ENCODE results near the gene PRKAG2. TPM values are rescaled to one million over a fixed set of nuclear protein-coding genes. Genes with fewer than 3 reads are reported as not detected.
A peak's percentile ranks its signal among the peaks of the same experiment; 100 is the strongest.
"Not testable (repeated sequence)": the region's sequence is repeated elsewhere in the genome, so short reads cannot be mapped to it uniquely, and the experiment has no call there.

PRKAG2 gene
- polyA plus RNA-seq, 3 donors, result 29.2 to 59.8 (median 30.9) TPM

GRCh38 chr7:151783958-151784575, 92.8 kb downstream of the PRKAG2 start:
- Mint-ChIP-seq H3K4me1 (peaks cover 19% of the 10 kb centered on the region), H3K4me3 (no peak overlapping the region), H3K36me3 (peaks cover 49 to 56% of the 10 kb centered on the region in 2 donors), H3K27ac (peak overlapping the region in 4 of 7 donors; percentile 21 to 65 (median 32)), H3K9me3 (peaks cover 0 to 2% (median 0%) of the 10 kb centered on the region in 7 donors), H3K27me3 (ENCODE audit: low read depth in 3 of 3) (peaks cover 0 to 2% (median 1%) of the 10 kb centered on the region in 3 donors)
- no peak overlapping the region for H3K9ac ChIP-seq (ENCODE audit: insufficient read depth, low read length, poor library complexity, severe bottlenecking)
- DNase-seq, result no peak
- H3K4me1 ChIP-seq (ENCODE audit: control insufficient read depth in 1 of 2, insufficient read depth in 2 of 2, low read length in 2 of 2), result peaks cover 9 to 14% of the 10 kb centered on the region in 2 donors
- no peaks in the 10 kb centered on the region for H3K9me3 ChIP-seq (replicated peaks in 1 of 2; ENCODE audit: control insufficient read depth in 1 of 2, insufficient read depth in 1 of 2, low read length in 2 of 2)
- TF ChIP-seq CTCF (IDR thresholded peaks at IDR 0.05), result no peak
- peaks cover 62% of the 10 kb centered on the region for H4K20me1 ChIP-seq (ENCODE audit: insufficient read depth, low read length)
- no peak overlapping the region for H3K27ac ChIP-seq (ENCODE audit: low read depth in 1 of 2, low read length in 2 of 2)
- H3K27me3 ChIP-seq (ENCODE audit: control insufficient read depth in 2 of 2, insufficient read depth in 2 of 2, low read length in 2 of 2), result no peaks in the 10 kb centered on the region
- peaks cover 9% of the 10 kb centered on the region for H3K79me2 ChIP-seq (ENCODE audit: insufficient read depth, low read length)
- H3K4me2 ChIP-seq (replicated peaks; ENCODE audit: extremely low read depth, low read length, poor library complexity, severe bottlenecking), result no peak overlapping the region
- H2AFZ ChIP-seq (ENCODE audit: insufficient read depth, low read depth, low read length, poor library complexity, severe bottlenecking), result no peak overlapping the region
- no peak overlapping the region for H3K4me3 ChIP-seq (replicated peaks in 1 of 3; ENCODE audit: low read depth in 2 of 3, low read length in 3 of 3)
- intact Hi-C loops (cut with micrococcal nuclease), result loop anchor here (5.0 to 10.0 kb wide), 2 partner anchors 93 to 211 kb away; partner anchors contain the start of gene PRKAG2 (in 1 of the 2)
- peaks cover 46 to 56% of the 10 kb centered on the region in 2 donors for H3K36me3 ChIP-seq (replicated peaks in 1 of 2; ENCODE audit: control insufficient read depth in 1 of 2, insufficient read depth in 2 of 2, low read length in 2 of 2)
- 97% methylated on average over 18 of the region's 18 CpGs for WGBS (ENCODE audit: insufficient coverage)

DNA sequence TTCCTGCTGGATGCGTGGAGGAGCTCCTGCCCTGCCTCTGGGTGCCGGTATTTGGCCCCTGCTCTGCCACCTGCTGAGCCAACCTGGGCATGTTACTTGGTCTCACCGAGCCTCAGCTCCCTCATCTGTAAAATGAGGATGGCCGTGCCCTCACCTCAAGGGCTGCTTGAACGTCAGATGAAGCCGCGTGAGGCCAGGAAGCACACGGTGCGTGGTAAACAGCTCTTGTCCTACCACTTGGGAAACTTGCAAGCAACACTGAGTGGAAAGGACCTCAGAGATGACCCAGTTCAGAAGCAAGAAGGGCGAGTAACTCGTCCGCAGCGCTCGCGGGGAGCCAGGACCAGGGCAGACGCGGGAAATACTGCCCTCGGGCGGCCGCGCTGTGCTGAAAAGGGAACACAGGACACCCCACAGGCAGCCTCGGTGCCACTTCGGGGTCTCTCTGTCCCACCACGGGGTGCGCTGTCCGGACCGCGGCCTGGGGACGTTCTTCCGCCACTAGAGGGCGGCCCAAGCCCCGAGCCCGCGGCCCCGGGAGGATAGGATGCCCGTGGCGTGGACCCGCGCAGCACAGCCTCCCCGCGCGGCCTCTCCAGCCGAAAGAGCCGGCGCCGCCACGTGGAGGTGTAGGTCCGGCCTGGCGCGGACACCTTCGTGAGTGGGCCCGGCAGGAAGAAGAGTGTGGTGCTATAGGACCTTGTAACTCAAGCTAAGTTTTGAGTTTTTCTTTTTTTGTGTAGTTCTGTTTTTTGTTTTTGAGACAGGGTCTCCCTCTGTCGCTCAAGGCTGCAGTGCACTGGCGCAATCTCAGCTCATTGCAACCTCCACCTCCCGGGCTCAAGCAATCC, 94.1 kb downstream of the PRKAG2 start:
- peaks cover 24% of the 10 kb centered on the region for H3K4me1 Mint-ChIP-seq
- TF ChIP-seq CTCF (IDR thresholded peaks at IDR 0.05), result peak; percentile 98
- peak overlapping the region in 1 of 3 experiments; percentile 51 for H3K4me3 ChIP-seq (replicated peaks in 1 of 3; ENCODE audit: low read depth in 2 of 3, low read length in 3 of 3)
- peak; percentile 83 to 91 (median 88) for DNase-seq
- peak overlapping the region; percentile 17 to 28 for H3K27ac ChIP-seq (ENCODE audit: low read depth in 1 of 2, low read length in 2 of 2)
- peaks cover 60 to 67% of the 10 kb centered on the region in 2 donors for H3K36me3 Mint-ChIP-seq
- H2AFZ ChIP-seq (ENCODE audit: insufficient read depth, low read depth, low read length, poor library complexity, severe bottlenecking), result peak overlapping the region; percentile 62
- peaks cover 0 to 2% (median 1%) of the 10 kb centered on the region in 3 donors for H3K27me3 Mint-ChIP-seq (ENCODE audit: low read depth in 3 of 3)
- H3K36me3 ChIP-seq (replicated peaks in 1 of 2; ENCODE audit: control insufficient read depth in 1 of 2, insufficient read depth in 2 of 2, low read length in 2 of 2), result peaks cover 55 to 68% of the 10 kb centered on the region in 2 donors
- peaks cover 0 to 4% (median 0%) of the 10 kb centered on the region in 7 donors for H3K9me3 Mint-ChIP-seq
- peak overlapping the region; percentile 36 for H3K9ac ChIP-seq (ENCODE audit: insufficient read depth, low read length, poor library complexity, severe bottlenecking)
- no peaks in the 10 kb centered on the region for H3K27me3 ChIP-seq (ENCODE audit: control insufficient read depth in 2 of 2, insufficient read depth in 2 of 2, low read length in 2 of 2)
- peaks cover 75% of the 10 kb centered on the region for H4K20me1 ChIP-seq (ENCODE audit: insufficient read depth, low read length)
- H3K9me3 ChIP-seq (replicated peaks in 1 of 2; ENCODE audit: control insufficient read depth in 1 of 2, insufficient read depth in 1 of 2, low read length in 2 of 2), result no peaks in the 10 kb centered on the region
- H3K4me1 ChIP-seq (ENCODE audit: control insufficient read depth in 1 of 2, insufficient read depth in 2 of 2, low read length in 2 of 2), result peaks cover 9 to 14% of the 10 kb centered on the region in 2 donors
- H3K79me2 ChIP-seq (ENCODE audit: insufficient read depth, low read length), result peaks cover 9% of the 10 kb centered on the region
- 7% methylated on average over 49 of the region's 55 CpGs for WGBS (ENCODE audit: insufficient coverage)
- H3K4me2 ChIP-seq (replicated peaks; ENCODE audit: extremely low read depth, low read length, poor library complexity, severe bottlenecking), result peak overlapping the region; percentile 63
- peak overlapping the region; percentile 64 to 67 for H3K4me3 Mint-ChIP-seq
- intact Hi-C loops (cut with micrococcal nuclease), result loop anchor here (5.0 to 10.0 kb wide), 2 partner anchors 94 to 212 kb away; partner anchors contain the start of gene PRKAG2 (in 1 of the 2)
- H3K27ac Mint-ChIP-seq, result peak overlapping the region; percentile 70 to 88 (median 77)

DNA sequence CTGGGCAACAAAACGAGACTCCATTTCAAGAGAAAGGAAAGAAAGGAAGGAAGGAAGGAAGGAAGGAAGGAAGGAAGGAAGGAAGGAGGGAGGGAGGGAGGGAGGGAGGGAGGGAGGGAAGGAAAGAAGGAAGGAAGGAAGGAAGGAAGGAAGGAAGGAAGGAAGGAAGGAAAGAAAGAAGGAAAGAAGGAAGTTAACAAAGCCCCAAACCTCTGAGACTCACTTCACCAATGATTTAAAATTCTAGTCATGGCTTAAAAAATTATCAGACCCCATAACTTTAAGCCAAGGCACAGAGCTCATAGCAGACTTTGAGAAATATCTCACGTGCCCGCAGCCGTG, 94.7 kb downstream of the PRKAG2 start:
- H3K27ac Mint-ChIP-seq, result peak overlapping the region in 5 of 7 donors; percentile 64 to 88 (median 77)

More for the DNA sequence above, 94.7 kb downstream of the PRKAG2 start:
- peak overlapping the region in 1 of 3 experiments; percentile 51 for H3K4me3 ChIP-seq (replicated peaks in 1 of 3; ENCODE audit: low read depth in 2 of 3, low read length in 3 of 3)
- not testable (repeated sequence) for H3K9me3 ChIP-seq (replicated peaks in 1 of 2; ENCODE audit: control insufficient read depth in 1 of 2, insufficient read depth in 1 of 2, low read length in 2 of 2); H3K4me3 Mint-ChIP-seq; H3K27me3 ChIP-seq (ENCODE audit: control insufficient read depth in 2 of 2, insufficient read depth in 2 of 2, low read length in 2 of 2); H3K9me3 Mint-ChIP-seq; H3K79me2 ChIP-seq (ENCODE audit: insufficient read depth, low read length); H3K27me3 Mint-ChIP-seq (ENCODE audit: low read depth in 3 of 3); DNase-seq; H2AFZ ChIP-seq (ENCODE audit: insufficient read depth, low read depth, low read length, poor library complexity, severe bottlenecking); H3K9ac ChIP-seq (ENCODE audit: insufficient read depth, low read length, poor library complexity, severe bottlenecking)
- H3K27ac ChIP-seq (ENCODE audit: low read depth in 1 of 2, low read length in 2 of 2), result peak overlapping the region; percentile 17 to 28
- H3K36me3 ChIP-seq (replicated peaks in 1 of 2; ENCODE audit: control insufficient read depth in 1 of 2, insufficient read depth in 2 of 2, low read length in 2 of 2), result peaks cover 61 to 74% of the 10 kb centered on the region in 2 donors
- Mint-ChIP-seq H3K4me1 (peaks cover 20% of the 10 kb centered on the region), H3K36me3 (peaks cover 65 to 73% of the 10 kb centered on the region in 2 donors)
- H3K4me1 ChIP-seq (ENCODE audit: control insufficient read depth in 1 of 2, insufficient read depth in 2 of 2, low read length in 2 of 2), result peaks cover 9 to 14% of the 10 kb centered on the region in 2 donors
- peak overlapping the region; percentile 63 for H3K4me2 ChIP-seq (replicated peaks; ENCODE audit: extremely low read depth, low read length, poor library complexity, severe bottlenecking)
- intact Hi-C loops (cut with micrococcal nuclease), result loop anchor here (5.0 to 10.0 kb wide), 2 partner anchors 95 to 213 kb away; partner anchors contain the start of gene PRKAG2 (in 1 of the 2)
- peaks cover 80% of the 10 kb centered on the region for H4K20me1 ChIP-seq (ENCODE audit: insufficient read depth, low read length)
- WGBS (ENCODE audit: insufficient coverage), result 96% methylated on average over 3 of the region's 4 CpGs
